Esophagus muscularis mucosa (tissue), 3 donors: ENCODE measurements around the gene UGT1A5.

ENCODE experiments used
- CTCF ChIP-seq, 3 experiments: fragments of 200-600 bp in 2 of 3; fragments of 450-650 bp in 1 of 3; sonication (generic) in 2 of 3; IDR thresholded peaks; one replicate each; pipeline ENCODE4 v1.5.1; 2017 to 2019; ENCODE audit warnings: antibody characterized with exemption in 3 of 3, mild to moderate bottlenecking in 2 of 3, moderate library complexity in 1 of 3
- POLR2A ChIP-seq: fragments of 450-650 bp; IDR thresholded peaks from one replicate; pipeline ENCODE4 v1.6.1; 2017; ENCODE audit warnings: antibody characterized with exemption, moderate library complexity, mild to moderate bottlenecking, low read depth
- POLR2AphosphoS5 ChIP-seq, 2 donors: sonication (generic); formaldehyde crosslinking; IDR thresholded peaks; one replicate each; pipeline ENCODE4 v1.6.1; 2017; ENCODE audit warnings: antibody characterized with exemption in 2 of 2

GRCh38 chr2:233803994-233804393 lies 91.3 kb downstream of the UGT1A5 start:
- TF ChIP-seq POLR2AphosphoS5 (IDR thresholded peaks at IDR 0.05): no peak
- no peak for TF ChIP-seq CTCF (IDR thresholded peaks at IDR 0.05)
- no peak for TF ChIP-seq POLR2A
